GM19455 (cell line): ENCODE measurements around the gene EYA2.

Source experiments
- ATAC-seq: cut with Tn5 transposase; IDR thresholded peaks from one replicate; pipeline ENCODE4 v1.9.1; 2021; ENCODE audit not compliant: unreplicated experiment

Gene EYA2

GRCh38 chr20:47057661-47058060 lies 163.0 kb downstream of the EYA2 start:
- ATAC-seq = no peak

GRCh38 chr20:47058236-47058635 lies 163.6 kb downstream of the EYA2 start:
- no peak for ATAC-seq

GRCh38 chr20:47059536-47059935 lies 164.9 kb downstream of the EYA2 start:
- no peak for ATAC-seq

- ATAC-seq = no peak
Measured at GRCh38 chr20:47061549-47061948, 166.9 kb downstream of the EYA2 start.

DNA sequence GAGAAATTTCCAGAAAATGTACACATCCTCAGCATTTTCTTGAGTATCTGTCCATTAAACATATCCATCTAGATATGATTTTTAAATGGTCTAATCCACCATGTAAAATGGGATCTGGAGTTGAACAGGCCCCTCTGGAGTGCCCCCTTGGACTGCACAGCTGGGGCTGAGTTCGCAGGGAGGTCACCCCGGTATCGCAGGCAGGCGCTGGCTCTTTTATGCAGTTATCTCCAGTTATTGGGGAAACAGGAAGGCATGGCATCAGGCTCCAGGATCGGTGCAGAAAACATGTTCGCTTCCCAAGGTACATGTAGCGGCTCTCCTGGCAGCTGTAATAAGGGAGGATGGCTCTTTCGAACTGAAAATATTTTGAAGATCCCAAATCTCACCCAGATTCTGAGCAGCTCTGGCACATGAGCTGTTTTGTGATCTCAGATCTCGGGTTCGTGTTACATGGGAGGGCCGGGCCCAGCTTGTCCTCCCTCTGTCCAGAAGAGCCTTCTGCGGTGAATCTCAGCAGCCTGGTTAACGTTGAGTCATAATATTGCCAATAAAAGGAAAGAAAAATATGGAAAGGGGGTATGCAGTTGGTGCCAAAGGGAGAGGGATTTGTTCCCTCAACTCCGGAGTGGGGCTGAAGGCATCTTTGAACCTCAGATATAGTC lies 167.7 kb downstream of the EYA2 start:
- ATAC-seq = no peak

DNA sequence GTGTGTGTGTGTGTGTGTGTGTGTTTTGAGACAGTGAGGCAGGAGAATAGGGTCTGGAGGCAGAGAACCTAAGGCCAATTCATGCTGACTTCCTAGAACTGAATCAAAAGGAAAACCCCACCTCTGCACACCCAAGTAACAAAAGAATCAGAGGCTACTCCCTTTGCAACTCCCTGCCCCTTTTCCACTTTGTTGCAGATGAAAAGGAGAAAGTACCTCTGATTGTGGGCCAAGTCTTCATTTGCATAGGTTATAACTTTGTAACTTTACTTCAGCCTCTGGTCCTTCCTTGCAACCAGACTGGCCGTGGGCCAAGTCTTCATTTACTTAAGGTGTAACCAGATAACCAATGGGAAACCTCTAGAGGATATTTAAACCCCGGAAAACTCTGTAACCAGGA lies 168.8 kb downstream of the EYA2 start:
- ATAC-seq = no peak

GRCh38 chr20:47063808-47064207 lies 169.2 kb downstream of the EYA2 start:
- no peak for ATAC-seq

GRCh38 chr20:47066484-47067270 lies 172.0 kb downstream of the EYA2 start:
- ATAC-seq = no peak

GRCh38 chr20:47067776-47068175 lies 173.1 kb downstream of the EYA2 start:
- ATAC-seq = no peak

DNA sequence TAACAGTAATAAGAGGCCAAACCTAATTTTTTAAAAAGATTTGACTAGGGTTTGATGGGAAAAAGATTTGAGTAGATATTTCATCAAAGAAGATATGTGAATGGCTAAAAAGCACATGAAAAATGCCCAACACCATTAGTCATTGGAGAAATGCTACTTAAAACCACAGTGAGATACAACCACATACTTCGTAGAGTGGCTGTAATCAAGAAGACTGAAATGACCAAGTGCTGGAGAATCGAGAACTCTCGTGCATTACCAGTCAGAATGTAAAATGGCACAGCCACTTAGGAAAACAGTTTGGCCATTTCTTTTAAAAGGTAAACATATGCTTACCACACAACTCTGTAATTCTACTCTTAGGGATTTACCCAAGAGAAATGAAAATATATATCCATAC lies 175.5 kb downstream of the EYA2 start:
- ATAC-seq = no peak

GRCh38 chr20:47071646-47072185 lies 177.1 kb downstream of the EYA2 start:
- ATAC-seq = no peak

DNA sequence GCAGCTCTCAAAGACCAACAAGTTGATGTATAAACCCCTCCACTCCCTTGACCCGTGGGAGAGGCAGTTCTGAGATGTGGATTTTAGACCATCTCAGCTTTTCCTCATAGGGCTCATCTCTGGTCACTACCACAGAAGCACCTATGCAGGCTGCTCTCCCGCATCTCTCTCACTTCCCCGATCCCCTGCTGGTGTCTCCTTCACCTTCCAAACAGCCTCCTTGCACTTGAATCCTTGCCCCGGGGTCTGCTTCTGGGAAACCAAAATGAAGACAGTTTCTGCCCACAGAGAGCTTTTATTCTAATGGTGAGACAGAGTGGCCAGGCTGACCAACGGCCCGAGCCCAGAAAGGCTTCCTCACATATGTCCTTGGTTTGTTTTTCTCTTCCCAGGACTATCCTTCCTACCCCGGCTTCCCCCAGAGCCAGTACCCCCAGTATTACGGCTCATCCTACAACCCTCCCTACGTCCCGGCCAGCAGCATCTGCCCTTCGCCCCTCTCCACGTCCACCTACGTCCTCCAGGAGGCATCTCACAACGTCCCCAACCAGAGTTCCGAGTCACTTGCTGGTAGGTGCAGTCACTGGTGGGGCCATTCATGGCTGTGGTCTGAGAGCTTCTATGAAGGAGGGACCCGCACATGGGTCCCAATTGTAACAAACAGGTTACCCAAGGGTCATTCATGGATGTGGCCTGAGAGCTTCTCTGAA lies 179.3 kb downstream of the EYA2 start:
- ATAC-seq = no peak

DNA sequence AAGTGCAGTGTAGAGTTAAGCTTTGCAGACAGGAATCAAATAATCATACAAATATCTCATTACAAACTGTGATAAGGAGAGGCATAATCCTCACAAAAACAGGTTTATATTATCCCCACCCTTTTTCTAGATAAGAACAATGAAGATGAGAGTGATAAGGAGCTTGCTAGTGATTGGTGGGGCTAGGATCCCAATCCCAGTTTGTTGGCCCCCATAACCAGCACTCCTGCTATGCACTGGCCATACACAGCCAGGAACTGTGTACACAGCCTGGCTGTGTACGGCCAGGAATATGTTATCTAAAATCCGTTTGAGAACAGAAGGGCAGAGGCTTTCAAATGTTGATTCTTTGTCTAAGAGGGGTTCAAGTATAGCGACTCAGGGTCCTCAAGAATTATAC lies 180.6 kb downstream of the EYA2 start:
- ATAC-seq = no peak

DNA sequence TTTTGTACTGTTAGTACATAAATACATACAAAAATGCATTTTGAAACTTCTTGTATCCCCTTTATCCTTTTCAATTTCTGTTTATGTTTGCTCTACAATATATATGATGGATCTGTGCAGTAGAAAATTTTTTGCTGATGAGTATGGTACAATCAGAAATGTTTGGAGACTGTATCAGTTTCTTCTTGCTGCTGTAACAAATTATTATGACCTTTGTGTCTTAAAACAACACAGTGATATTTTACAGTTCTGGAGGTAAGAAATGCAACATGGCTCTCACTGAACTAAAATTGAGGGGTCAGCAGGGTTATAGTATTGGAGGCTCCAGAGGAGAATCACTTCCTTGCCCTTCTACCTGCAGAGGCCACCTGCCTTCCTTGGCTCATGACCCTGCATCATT lies 184.4 kb downstream of the EYA2 start:
- no peak for ATAC-seq

DNA sequence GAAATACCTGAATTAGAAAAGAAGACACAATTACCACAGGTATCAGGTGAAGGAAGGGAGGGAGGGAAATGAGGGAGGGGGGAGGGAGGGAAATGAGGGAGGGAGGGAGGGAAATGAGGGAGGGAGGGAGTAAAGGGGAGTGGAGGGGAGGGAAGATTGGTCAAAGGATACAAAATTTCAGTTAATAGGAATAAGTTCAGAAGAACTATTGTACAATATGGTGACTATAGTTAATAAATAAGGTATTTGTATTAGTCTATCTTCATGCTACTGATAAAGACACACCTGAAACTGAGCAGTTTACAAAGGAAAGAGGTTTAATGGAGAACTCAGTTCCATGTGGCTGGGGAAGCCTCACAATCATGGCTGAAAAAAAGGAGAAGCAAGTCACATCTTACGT lies 185.7 kb downstream of the EYA2 start:
- no peak for ATAC-seq

- no peak for ATAC-seq
Measured at GRCh38 chr20:47086316-47086715, 191.7 kb downstream of the EYA2 start.

GRCh38 chr20:47088335-47088734 lies 193.7 kb downstream of the EYA2 start:
- no peak for ATAC-seq

GRCh38 chr20:47089151-47089550 lies 194.5 kb downstream of the EYA2 start:
- no peak for ATAC-seq

DNA sequence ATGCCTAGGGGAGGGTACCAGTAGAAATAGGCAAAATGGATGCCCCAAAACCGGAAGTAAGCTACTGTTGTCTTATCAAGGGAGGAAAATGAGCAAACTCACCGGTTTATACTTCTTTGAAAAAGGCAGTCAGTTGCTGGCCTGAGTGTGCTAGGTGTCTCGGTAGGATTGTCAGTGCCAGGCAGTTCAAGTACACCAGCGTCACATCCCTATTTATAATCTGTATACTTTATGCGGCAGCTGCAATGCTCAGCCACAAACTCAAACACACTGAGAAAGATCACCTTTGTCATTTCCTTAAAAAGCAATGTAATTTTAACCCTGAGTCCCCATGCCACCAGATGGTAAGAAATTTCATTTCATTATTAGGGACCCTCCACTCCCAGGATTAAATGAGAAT lies 196.2 kb downstream of the EYA2 start:
- no peak for ATAC-seq

DNA sequence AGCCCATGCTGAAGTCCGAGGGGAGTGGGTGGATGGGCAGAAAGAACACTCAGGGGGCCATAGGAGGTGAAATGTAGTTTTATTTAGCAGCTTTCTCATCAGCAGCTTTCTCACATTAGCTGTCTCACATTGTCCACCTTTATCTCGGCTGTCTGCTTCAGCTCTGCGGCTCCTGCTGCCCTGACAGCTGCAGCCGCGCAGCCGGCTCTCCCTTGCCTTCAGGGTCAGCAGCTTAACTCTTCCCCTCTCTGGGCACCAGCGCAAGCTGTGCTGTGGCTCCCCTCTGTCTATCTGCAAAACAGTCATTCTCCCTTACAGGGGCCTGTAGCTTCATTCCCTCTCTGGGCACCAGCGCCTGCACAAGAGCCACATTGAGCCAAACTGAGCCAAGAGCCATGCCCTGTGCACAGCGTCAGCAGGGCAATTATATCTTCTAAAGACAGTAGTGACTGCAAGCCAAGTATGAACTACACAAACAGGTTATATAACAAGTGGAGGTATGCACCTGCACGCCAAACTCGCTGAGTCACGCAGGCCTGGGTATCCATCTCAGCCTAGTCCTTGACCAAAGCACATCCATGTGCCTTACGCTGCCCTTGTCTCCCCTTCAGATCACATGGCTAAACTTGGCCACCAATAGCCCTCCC lies 198.8 kb downstream of the EYA2 start:
- no peak for ATAC-seq

- ATAC-seq = no peak
Measured at GRCh38 chr20:47095690-47096089, 201.0 kb downstream of the EYA2 start.
